ENCODE measurements around the gene ERVW-1.

The ERVW-1 gene

DNA sequence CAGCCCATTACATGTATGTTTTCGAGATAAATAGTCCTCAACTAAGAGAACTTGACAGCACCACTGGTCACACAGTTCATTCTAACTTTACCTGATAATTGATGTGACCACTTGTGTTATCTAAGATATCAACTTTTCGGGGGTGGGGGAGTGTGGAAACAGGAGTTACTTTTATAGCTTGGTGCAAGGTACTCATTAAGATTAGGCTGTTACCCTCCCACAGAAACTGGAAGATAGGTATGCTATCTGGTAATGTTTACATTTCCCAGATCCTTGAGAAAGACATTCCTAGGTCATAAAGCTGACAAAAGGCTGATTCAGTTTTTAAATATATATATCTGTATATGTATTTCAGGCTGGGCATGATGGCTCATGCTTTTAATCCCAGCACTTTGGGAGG, 11.1 kb downstream of the ERVW-1 start:
- TF ChIP-seq EZH2phosphoT487 (IDR thresholded peaks at IDR 0.05; ENCODE audit: low read depth): no peak
- TF ChIP-seq, protein P1, sequence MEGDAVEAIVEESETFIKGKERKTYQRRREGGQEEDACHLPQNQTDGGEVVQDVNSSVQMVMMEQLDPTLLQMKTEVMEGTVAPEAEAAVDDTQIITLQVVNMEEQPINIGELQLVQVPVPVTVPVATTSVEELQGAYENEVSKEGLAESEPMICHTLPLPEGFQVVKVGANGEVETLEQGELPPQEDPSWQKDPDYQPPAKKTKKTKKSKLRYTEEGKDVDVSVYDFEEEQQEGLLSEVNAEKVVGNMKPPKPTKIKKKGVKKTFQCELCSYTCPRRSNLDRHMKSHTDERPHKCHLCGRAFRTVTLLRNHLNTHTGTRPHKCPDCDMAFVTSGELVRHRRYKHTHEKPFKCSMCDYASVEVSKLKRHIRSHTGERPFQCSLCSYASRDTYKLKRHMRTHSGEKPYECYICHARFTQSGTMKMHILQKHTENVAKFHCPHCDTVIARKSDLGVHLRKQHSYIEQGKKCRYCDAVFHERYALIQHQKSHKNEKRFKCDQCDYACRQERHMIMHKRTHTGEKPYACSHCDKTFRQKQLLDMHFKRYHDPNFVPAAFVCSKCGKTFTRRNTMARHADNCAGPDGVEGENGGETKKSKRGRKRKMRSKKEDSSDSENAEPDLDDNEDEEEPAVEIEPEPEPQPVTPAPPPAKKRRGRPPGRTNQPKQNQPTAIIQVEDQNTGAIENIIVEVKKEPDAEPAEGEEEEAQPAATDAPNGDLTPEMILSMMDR (IDR thresholded peaks at IDR 0.05; ENCODE audit: low read depth, low read length): no peak
- H3K9ac ChIP-seq (ENCODE audit: low read length): no peak overlapping the region
- no peak overlapping the region for H3K4me3 ChIP-seq (ENCODE audit: low read length)
- no peaks in the 10 kb centered on the region for H3K27me3 ChIP-seq (ENCODE audit: low read depth, low read length)
- no peaks in the 10 kb centered on the region for H3K36me3 ChIP-seq (replicated peaks; ENCODE audit: low read depth, low read length)
- no peaks in the 10 kb centered on the region for H3K79me2 ChIP-seq (ENCODE audit: low read length)
- no peak overlapping the region for H3K27ac ChIP-seq (ENCODE audit: low read length)
- no peaks in the 10 kb centered on the region for H4K20me1 ChIP-seq (ENCODE audit: insufficient read depth, low read length)
- H3K4me1 ChIP-seq (ENCODE audit: low read length): peaks cover 2% of the 10 kb centered on the region; the same call in 1 of the 2 replicates
- H3K9me3 ChIP-seq (ENCODE audit: insufficient read depth, low read length): no peaks in the 10 kb centered on the region
- no peak overlapping the region for H3K4me2 ChIP-seq (ENCODE audit: low read length)
- no peak overlapping the region for H2AFZ ChIP-seq (ENCODE audit: low read depth, low read length)

DNA sequence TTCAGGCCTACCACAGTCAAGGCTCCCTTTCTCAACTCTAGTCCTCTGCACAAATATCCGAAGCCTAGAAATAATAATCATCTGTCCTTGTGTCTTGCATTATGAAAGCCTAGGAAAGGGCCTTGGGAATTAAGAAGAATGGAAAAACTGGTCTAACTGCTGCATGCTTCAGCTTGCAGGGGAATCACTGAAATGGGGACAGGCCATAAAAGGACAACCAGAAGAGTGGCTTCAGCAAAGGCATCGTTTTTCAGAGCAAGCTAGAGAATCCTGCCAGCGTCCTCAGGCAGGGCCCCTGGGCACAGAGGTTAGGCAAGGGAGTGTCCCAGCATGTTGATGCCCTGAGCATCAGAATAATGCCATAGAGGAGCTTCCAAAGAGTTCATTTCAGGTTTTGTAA, 13.2 kb downstream of the ERVW-1 start:
- TF ChIP-seq EZH2phosphoT487 (IDR thresholded peaks at IDR 0.05; ENCODE audit: low read depth): no peak
- TF ChIP-seq, protein P1 (IDR thresholded peaks at IDR 0.05; ENCODE audit: low read depth, low read length): no peak
- H3K9me3 ChIP-seq (ENCODE audit: insufficient read depth, low read length): no peaks in the 10 kb centered on the region
- H2AFZ ChIP-seq (ENCODE audit: low read depth, low read length): no peak overlapping the region

DNA sequence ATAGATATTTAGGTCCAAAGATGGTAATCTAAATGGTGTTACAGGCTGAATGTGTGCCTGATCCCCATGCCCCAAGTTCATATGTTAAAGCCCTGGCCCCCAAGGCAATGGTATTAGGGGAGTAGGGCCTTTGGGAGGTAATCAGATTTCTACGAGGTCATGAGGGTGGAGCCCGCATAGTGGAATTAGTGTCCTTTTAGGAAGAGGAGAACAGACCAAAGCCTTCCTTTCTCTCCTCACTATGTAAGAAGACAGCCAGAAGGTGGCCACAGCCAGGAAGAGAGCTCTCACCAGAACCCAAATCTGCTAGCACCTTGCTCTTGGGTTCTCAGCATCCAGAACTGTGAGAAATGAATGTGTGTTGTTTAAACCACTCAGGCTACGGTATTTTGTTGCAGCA, 15.2 kb downstream of the ERVW-1 start:
- H3K27ac ChIP-seq (ENCODE audit: low read length): no peak overlapping the region
- H3K79me2 ChIP-seq (ENCODE audit: low read length): no peaks in the 10 kb centered on the region
- H2AFZ ChIP-seq (ENCODE audit: low read depth, low read length): no peak overlapping the region
- no peak overlapping the region for H3K9ac ChIP-seq (ENCODE audit: low read length)
- H3K4me1 ChIP-seq (ENCODE audit: low read length): peaks cover 3% of the 10 kb centered on the region; the same call in 1 of the 2 replicates
- H3K9me3 ChIP-seq (ENCODE audit: insufficient read depth, low read length): no peaks in the 10 kb centered on the region
- peaks cover 5% of the 10 kb centered on the region for H3K36me3 ChIP-seq (replicated peaks; ENCODE audit: low read depth, low read length)
- no peak overlapping the region for H3K4me3 ChIP-seq (ENCODE audit: low read length)
- H3K27me3 ChIP-seq (ENCODE audit: low read depth, low read length): no peaks in the 10 kb centered on the region
- TF ChIP-seq, protein P1 (IDR thresholded peaks at IDR 0.05; ENCODE audit: low read depth, low read length): no peak
- TF ChIP-seq EZH2phosphoT487 (IDR thresholded peaks at IDR 0.05; ENCODE audit: low read depth): no peak
- H4K20me1 ChIP-seq (ENCODE audit: insufficient read depth, low read length): no peaks in the 10 kb centered on the region
- no peak overlapping the region for H3K4me2 ChIP-seq (ENCODE audit: low read length)

More for the DNA sequence above, 13.2 kb downstream of the ERVW-1 start:
- Histone ChIP-seq H3K4me2 (ENCODE audit: low read length) (no peak overlapping the region), H3K36me3 (replicated peaks; ENCODE audit: low read depth, low read length) (no peaks in the 10 kb centered on the region), H3K79me2 (ENCODE audit: low read length) (no peaks in the 10 kb centered on the region), H3K27ac (ENCODE audit: low read length) (no peak overlapping the region), H3K4me1 (ENCODE audit: low read length) (peaks cover 3% of the 10 kb centered on the region; the same call in 1 of the 2 replicates), H3K27me3 (ENCODE audit: low read depth, low read length) (no peaks in the 10 kb centered on the region), H3K9ac (ENCODE audit: low read length) (no peak overlapping the region), H4K20me1 (ENCODE audit: insufficient read depth, low read length) (no peaks in the 10 kb centered on the region), H3K4me3 (ENCODE audit: low read length) (no peak overlapping the region)

- Histone ChIP-seq H3K27me3 (ENCODE audit: low read depth, low read length) (no peaks in the 10 kb centered on the region), H2AFZ (ENCODE audit: low read depth, low read length) (peak overlapping the region; percentile 38; the same call in 1 of the 2 replicates), H3K9ac (ENCODE audit: low read length) (no peak overlapping the region), H3K4me3 (ENCODE audit: low read length) (no peak overlapping the region), H3K4me2 (ENCODE audit: low read length) (peak overlapping the region; percentile 33), H3K79me2 (ENCODE audit: low read length) (no peaks in the 10 kb centered on the region), H3K36me3 (replicated peaks; ENCODE audit: low read depth, low read length) (peaks cover 10% of the 10 kb centered on the region), H3K9me3 (ENCODE audit: insufficient read depth, low read length) (no peaks in the 10 kb centered on the region), H3K27ac (ENCODE audit: low read length) (no peak overlapping the region), H4K20me1 (ENCODE audit: insufficient read depth, low read length) (no peaks in the 10 kb centered on the region), H3K4me1 (ENCODE audit: low read length) (peaks cover 3% of the 10 kb centered on the region; the same call in 1 of the 2 replicates)
- TF ChIP-seq EZH2phosphoT487 (IDR thresholded peaks at IDR 0.05; ENCODE audit: low read depth): no peak
- TF ChIP-seq, protein P1 (IDR thresholded peaks at IDR 0.05; ENCODE audit: low read depth, low read length): peak; percentile 80
Measured at GRCh38 chr7:92461027-92462003, 16.4 kb downstream of the ERVW-1 start.
